ENCODE results near the gene GRIK3.
"Not testable (repeated sequence)": the region's sequence is repeated elsewhere in the genome, so short reads cannot be mapped to it uniquely, and the experiment has no call there.

DNA sequence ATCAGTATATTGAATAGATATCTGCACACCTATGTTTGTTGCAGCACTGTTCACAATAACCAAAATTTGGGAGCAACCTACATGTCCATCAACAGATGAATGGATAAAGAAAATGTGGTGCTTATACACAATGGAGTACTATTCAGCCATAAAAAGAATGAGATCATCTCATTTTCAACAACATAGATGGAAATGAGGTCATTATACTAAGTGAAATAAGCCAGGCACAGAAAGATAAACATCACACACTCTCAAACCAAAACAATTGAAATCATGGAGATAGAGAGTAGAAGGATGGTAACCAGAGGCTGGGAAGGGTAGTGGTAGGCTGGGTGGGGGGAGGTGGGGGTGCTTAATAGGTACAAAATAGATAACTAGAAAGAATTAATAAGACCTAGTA, 136.5 kb downstream of the GRIK3 start:
- TF ChIP-seq EGR2 (tag by site-specific recombination; IDR thresholded peaks at IDR 0.05; ENCODE audit: low read depth); ZSCAN30 (tag by site-specific recombination; IDR thresholded peaks at IDR 0.05); ZBTB7A (tag by site-specific recombination; IDR thresholded peaks at IDR 0.05; ENCODE audit: low read depth): not testable (repeated sequence)
- TF ChIP-seq, protein P1, sequence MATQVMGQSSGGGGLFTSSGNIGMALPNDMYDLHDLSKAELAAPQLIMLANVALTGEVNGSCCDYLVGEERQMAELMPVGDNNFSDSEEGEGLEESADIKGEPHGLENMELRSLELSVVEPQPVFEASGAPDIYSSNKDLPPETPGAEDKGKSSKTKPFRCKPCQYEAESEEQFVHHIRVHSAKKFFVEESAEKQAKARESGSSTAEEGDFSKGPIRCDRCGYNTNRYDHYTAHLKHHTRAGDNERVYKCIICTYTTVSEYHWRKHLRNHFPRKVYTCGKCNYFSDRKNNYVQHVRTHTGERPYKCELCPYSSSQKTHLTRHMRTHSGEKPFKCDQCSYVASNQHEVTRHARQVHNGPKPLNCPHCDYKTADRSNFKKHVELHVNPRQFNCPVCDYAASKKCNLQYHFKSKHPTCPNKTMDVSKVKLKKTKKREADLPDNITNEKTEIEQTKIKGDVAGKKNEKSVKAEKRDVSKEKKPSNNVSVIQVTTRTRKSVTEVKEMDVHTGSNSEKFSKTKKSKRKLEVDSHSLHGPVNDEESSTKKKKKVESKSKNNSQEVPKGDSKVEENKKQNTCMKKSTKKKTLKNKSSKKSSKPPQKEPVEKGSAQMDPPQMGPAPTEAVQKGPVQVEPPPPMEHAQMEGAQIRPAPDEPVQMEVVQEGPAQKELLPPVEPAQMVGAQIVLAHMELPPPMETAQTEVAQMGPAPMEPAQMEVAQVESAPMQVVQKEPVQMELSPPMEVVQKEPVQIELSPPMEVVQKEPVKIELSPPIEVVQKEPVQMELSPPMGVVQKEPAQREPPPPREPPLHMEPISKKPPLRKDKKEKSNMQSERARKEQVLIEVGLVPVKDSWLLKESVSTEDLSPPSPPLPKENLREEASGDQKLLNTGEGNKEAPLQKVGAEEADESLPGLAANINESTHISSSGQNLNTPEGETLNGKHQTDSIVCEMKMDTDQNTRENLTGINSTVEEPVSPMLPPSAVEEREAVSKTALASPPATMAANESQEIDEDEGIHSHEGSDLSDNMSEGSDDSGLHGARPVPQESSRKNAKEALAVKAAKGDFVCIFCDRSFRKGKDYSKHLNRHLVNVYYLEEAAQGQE (tag by site-specific recombination; IDR thresholded peaks at IDR 0.05), result not testable (repeated sequence)
- TF ChIP-seq, protein P2, sequence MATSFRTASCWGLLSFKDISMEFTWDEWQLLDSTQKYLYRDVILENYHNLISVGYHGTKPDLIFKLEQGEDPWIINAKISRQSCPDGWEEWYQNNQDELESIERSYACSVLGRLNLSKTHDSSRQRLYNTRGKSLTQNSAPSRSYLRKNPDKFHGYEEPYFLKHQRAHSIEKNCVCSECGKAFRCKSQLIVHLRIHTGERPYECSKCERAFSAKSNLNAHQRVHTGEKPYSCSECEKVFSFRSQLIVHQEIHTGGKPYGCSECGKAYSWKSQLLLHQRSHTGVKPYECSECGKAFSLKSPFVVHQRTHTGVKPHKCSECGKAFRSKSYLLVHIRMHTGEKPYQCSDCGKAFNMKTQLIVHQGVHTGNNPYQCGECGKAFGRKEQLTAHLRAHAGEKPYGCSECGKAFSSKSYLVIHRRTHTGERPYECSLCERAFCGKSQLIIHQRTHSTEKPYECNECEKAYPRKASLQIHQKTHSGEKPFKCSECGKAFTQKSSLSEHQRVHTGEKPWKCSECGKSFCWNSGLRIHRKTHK (tag by site-specific recombination; IDR thresholded peaks at IDR 0.05), result not testable (repeated sequence)
- TF ChIP-seq, protein P3, sequence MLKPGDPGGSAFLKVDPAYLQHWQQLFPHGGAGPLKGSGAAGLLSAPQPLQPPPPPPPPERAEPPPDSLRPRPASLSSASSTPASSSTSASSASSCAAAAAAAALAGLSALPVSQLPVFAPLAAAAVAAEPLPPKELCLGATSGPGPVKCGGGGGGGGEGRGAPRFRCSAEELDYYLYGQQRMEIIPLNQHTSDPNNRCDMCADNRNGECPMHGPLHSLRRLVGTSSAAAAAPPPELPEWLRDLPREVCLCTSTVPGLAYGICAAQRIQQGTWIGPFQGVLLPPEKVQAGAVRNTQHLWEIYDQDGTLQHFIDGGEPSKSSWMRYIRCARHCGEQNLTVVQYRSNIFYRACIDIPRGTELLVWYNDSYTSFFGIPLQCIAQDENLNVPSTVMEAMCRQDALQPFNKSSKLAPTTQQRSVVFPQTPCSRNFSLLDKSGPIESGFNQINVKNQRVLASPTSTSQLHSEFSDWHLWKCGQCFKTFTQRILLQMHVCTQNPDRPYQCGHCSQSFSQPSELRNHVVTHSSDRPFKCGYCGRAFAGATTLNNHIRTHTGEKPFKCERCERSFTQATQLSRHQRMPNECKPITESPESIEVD (tag by site-specific recombination; IDR thresholded peaks at IDR 0.05), result not testable (repeated sequence)
- TF ChIP-seq, protein P4, sequence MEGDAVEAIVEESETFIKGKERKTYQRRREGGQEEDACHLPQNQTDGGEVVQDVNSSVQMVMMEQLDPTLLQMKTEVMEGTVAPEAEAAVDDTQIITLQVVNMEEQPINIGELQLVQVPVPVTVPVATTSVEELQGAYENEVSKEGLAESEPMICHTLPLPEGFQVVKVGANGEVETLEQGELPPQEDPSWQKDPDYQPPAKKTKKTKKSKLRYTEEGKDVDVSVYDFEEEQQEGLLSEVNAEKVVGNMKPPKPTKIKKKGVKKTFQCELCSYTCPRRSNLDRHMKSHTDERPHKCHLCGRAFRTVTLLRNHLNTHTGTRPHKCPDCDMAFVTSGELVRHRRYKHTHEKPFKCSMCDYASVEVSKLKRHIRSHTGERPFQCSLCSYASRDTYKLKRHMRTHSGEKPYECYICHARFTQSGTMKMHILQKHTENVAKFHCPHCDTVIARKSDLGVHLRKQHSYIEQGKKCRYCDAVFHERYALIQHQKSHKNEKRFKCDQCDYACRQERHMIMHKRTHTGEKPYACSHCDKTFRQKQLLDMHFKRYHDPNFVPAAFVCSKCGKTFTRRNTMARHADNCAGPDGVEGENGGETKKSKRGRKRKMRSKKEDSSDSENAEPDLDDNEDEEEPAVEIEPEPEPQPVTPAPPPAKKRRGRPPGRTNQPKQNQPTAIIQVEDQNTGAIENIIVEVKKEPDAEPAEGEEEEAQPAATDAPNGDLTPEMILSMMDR (tag by site-specific recombination; IDR thresholded peaks at IDR 0.05), result not testable (repeated sequence)
